A673 (cell line): ENCODE data around the gene LRRN4CL. TPM values are rescaled to one million over a fixed set of nuclear protein-coding genes. Genes with fewer than 3 reads are reported as not detected.

ENCODE experiments used
- BruUV-seq: library from RNA; stranded (reverse); fragments of 400-500 nt; replicated peaks from 2 replicates; lab custom pipeline; 2021; lab: Mats Ljungman, UMichigan
- CTCF ChIA-PET: fragments of 300-600 bp; sonication (Branson Sonifier 250); formaldehyde crosslinking; loops from one replicate; lab custom pipeline; 2022; ENCODE audit warnings: antibody characterized with exemption; lab: Charles Lee
- POLR2A ChIA-PET: fragments of 300-600 bp; sonication (Branson Sonifier 250); formaldehyde crosslinking; loops from one replicate; lab custom pipeline; 2022; ENCODE audit warnings: antibody characterized with exemption; ENCODE audit not compliant: low non-redundant PET; lab: Charles Lee
- DNase-seq: peaks from one replicate; pipeline ENCODE4 v3.0.0-alpha.2; 2015; ENCODE audit warnings: low spot score
- H3K27ac ChIP-seq: fragments of 200-600 bp; sonication (generic); 2 replicates; pipeline ENCODE4 v1.5.1; 2016; ENCODE audit warnings: mixed run types, low read depth, mild to moderate bottlenecking, mixed read lengths, antibody characterized with exemption, low read length; ENCODE audit not compliant: poor library complexity, severe bottlenecking
- H3K27me3 ChIP-seq: fragments of 200-600 bp; sonication (generic); replicated peaks from 2 replicates; pipeline ENCODE4 v1.6.1; 2017; ENCODE audit warnings: mixed run types, low read depth, mild to moderate bottlenecking, mixed read lengths, antibody characterized with exemption, low read length; ENCODE audit not compliant: insufficient read depth, poor library complexity
- H3K36me3 ChIP-seq: fragments of 200-600 bp; sonication (generic); 2 replicates; pipeline ENCODE4 v1.6.1; 2016; ENCODE audit warnings: mixed run types, mild to moderate bottlenecking, mixed read lengths, antibody characterized with exemption, low read length; ENCODE audit not compliant: insufficient read depth, poor library complexity, severe bottlenecking
- H3K4me1 ChIP-seq: fragments of 200-600 bp; sonication (generic); 2 replicates; pipeline ENCODE4 v1.6.1; 2017; ENCODE audit warnings: mixed run types, mild to moderate bottlenecking, mixed read lengths, antibody characterized with exemption, low read length; ENCODE audit not compliant: insufficient read depth, poor library complexity, severe bottlenecking
- H3K4me3 ChIP-seq: fragments of 200-600 bp; sonication (generic); 2 replicates; pipeline ENCODE4 v1.5.1; 2016; ENCODE audit warnings: low read depth, mixed run types, mild to moderate bottlenecking, mixed read lengths, low read length; ENCODE audit not compliant: poor library complexity, severe bottlenecking
- H3K9me3 ChIP-seq: fragments of 200-600 bp; sonication (generic); 2 replicates; pipeline ENCODE4 v1.6.1; 2016; ENCODE audit warnings: mixed run types, low read depth, mild to moderate bottlenecking, mixed read lengths, antibody characterized with exemption, low read length; ENCODE audit not compliant: poor library complexity, severe bottlenecking
- EZH2 ChIP-seq: fragments of 200-600 bp; sonication (generic); IDR thresholded peaks from 2 replicates; pipeline ENCODE4 v1.6.1; 2017; ENCODE audit warnings: borderline replicate concordance, low read depth, mild to moderate bottlenecking, mixed read lengths, antibody characterized with exemption, low read length; ENCODE audit not compliant: poor library complexity, severe bottlenecking
- intact Hi-C: fragments of 100-400 bp; cut with micrococcal nuclease; formaldehyde crosslinking; loops from one replicate; pipeline ENCODE4 v1.10.0; 2022; ENCODE audit not compliant: unreplicated experiment
- total RNA-seq: library from RNA; stranded (reverse); gene quantifications from 2 replicates; pipeline ENCODE4 v1.2.3, GENCODE V29; 2021
- TF ChIP-seq, protein P1 (sequence below): fragments of 300-800, 200-600 bp; sonication (generic); conservative IDR thresholded peaks from 2 replicates; pipeline ENCODE4 v1.5.1; 2017; ENCODE audit warnings: low read depth, mild to moderate bottlenecking, antibody characterized with exemption, low read length, moderate library complexity, mixed read lengths

LRRN4CL gene
- total RNA-seq, 1 experiment from 2014 or later = 0.37 TPM

GRCh38 chr11:62649486-62649885 lies 39.8 kb downstream of the LRRN4CL start:
- no peak for TF ChIP-seq EZH2
- TF ChIP-seq, protein P1, sequence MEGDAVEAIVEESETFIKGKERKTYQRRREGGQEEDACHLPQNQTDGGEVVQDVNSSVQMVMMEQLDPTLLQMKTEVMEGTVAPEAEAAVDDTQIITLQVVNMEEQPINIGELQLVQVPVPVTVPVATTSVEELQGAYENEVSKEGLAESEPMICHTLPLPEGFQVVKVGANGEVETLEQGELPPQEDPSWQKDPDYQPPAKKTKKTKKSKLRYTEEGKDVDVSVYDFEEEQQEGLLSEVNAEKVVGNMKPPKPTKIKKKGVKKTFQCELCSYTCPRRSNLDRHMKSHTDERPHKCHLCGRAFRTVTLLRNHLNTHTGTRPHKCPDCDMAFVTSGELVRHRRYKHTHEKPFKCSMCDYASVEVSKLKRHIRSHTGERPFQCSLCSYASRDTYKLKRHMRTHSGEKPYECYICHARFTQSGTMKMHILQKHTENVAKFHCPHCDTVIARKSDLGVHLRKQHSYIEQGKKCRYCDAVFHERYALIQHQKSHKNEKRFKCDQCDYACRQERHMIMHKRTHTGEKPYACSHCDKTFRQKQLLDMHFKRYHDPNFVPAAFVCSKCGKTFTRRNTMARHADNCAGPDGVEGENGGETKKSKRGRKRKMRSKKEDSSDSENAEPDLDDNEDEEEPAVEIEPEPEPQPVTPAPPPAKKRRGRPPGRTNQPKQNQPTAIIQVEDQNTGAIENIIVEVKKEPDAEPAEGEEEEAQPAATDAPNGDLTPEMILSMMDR = no peak
- H3K27me3 ChIP-seq = no peaks in the 10 kb centered on the region
- H3K4me1 ChIP-seq = peaks cover 19% of the 10 kb centered on the region
- DNase-seq = no peak
- ChIA-PET CTCF (no interaction called here), POLR2A (interaction anchor here (0.5 to 0.6 kb wide), 2 partner anchors 16 to 25 kb away, joined by 3 to 4 read pairs; partner anchors contain the start of genes C11orf98 and CSKMT)
- H3K9me3 ChIP-seq = no peaks in the 10 kb centered on the region
- H3K36me3 ChIP-seq = peaks cover 29% of the 10 kb centered on the region
- no peak overlapping the region for H3K4me3 ChIP-seq
- no peak overlapping the region for H3K27ac ChIP-seq
- BruUV-seq = no TSS peak
- intact Hi-C loops = no loop called here

GRCh38 chr11:62648967-62649364 lies 40.4 kb downstream of the LRRN4CL start:
- H3K4me1 ChIP-seq = peaks cover 19% of the 10 kb centered on the region
- CTCF ChIA-PET = no interaction called here
- POLR2A ChIA-PET = interaction anchor here (0.6 kb wide), 1 partner anchor 16 kb away, joined by 3 read pairs; the partner anchor contains the start of genes C11orf98 and CSKMT
- no peak overlapping the region for H3K27ac ChIP-seq
- TF ChIP-seq, protein P1 = no peak
- no peak for TF ChIP-seq EZH2
- intact Hi-C loops = no loop called here
- H3K36me3 ChIP-seq = peaks cover 34% of the 10 kb centered on the region
- no peaks in the 10 kb centered on the region for H3K9me3 ChIP-seq
- no peak overlapping the region for H3K4me3 ChIP-seq
- no TSS peak for BruUV-seq
- no peaks in the 10 kb centered on the region for H3K27me3 ChIP-seq
- DNase-seq = no peak

DNA sequence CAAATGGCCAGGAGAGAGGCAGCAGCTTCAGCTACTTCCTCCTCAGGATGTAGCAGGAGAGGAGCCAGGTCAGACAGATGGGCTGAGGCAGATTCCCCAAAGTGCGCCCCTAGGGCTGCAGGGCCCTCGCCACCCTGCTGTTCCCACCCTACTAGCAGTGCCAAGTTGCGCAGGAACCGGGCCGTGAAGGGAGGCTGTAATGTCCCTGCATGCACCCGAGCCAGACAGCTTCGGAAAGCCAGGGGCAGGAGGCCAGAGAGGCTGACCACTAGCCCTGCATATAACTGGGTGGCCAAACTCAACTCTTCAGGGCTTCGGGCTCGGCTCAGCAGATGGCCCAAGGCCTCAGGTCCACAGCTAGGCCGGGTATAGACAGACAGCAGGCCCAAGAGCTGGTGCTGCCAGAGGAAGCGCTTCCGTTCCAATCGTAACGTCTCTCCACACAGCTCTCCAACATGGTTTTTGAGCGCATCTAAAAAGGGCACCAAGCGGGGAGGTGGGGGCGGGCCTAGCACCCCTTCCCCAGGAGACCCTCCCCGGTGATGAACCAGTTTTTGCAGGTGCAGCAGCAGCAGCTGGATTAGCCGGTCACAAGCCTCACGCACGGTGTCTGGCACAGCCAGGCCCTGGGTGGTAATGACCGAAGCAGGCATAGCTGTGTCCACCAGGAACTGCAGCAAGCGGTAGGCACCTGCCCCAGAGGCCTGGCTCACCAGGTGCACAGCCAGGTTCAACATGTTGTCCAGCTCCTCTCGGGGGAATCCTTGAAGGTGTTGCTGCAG lies 41.0 kb downstream of the LRRN4CL start:
- CTCF ChIA-PET = no interaction called here
- H3K4me1 ChIP-seq = peaks cover 19% of the 10 kb centered on the region
- peaks cover 40% of the 10 kb centered on the region for H3K36me3 ChIP-seq
- intact Hi-C loops = no loop called here
- H3K27ac ChIP-seq = no peak overlapping the region
- BruUV-seq = no TSS peak
- no peak for TF ChIP-seq EZH2
- TF ChIP-seq, protein P1 = no peak
- DNase-seq = no peak
- H3K9me3 ChIP-seq = no peaks in the 10 kb centered on the region
- no peak overlapping the region for H3K4me3 ChIP-seq
- H3K27me3 ChIP-seq = no peaks in the 10 kb centered on the region
- POLR2A ChIA-PET = interaction anchor here (0.6 to 0.8 kb wide), 2 partner anchors 16 to 17 kb away, joined by 3 read pairs; partner anchors contain the start of genes C11orf98 and CSKMT
